IPS DF 4.7 (cell line): ENCODE data around the gene SPRYD3.

Source experiments
- DNase-seq: peaks from one replicate; pipeline ENCODE4 v3.0.0-alpha.2; 2013; ENCODE audit warnings: low spot score; ENCODE audit errors: extremely low read depth

The SPRYD3 gene

DNA sequence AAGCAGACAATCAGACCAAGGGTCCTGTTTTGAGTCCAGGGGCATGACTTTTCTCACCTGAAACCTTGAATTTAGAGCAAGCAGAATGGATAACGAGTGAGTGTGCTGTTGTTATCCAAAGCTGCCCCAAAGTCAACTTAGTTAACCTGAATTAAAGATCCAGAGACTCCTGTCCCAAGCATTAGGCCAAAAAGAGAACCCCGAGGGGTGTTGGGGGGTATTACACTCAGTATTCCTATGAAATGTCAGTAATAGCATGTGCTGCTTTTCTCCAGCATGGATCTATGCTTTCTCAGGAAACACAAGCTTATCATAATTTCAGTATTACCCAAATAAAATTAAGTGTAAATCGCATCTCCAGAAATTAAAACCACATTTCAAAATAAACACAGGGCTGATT, 53.9 kb downstream of the SPRYD3 start:
- no peak for DNase-seq

DNA sequence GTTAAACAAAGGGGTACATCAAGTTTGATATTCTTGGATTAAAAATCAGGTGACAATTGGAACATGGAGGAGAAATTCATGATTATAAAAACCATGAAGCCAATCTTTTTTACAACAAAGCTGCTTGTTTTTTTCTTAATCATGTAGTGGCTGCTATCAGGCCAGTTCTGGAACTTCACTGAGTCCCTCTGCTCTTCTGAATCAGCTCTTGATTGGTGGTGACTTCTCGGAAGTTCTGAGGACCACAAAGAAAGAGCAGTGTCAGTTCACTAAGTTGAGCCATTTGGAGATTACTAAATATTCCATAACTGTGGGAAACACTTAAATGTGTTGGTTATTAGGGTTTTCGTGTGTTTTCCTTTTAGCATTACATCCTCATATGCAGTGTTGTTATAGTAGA, 64.5 kb downstream of the SPRYD3 start:
- DNase-seq: no peak
